ENCODE results near the gene KRIT1.

The KRIT1 gene

DNA sequence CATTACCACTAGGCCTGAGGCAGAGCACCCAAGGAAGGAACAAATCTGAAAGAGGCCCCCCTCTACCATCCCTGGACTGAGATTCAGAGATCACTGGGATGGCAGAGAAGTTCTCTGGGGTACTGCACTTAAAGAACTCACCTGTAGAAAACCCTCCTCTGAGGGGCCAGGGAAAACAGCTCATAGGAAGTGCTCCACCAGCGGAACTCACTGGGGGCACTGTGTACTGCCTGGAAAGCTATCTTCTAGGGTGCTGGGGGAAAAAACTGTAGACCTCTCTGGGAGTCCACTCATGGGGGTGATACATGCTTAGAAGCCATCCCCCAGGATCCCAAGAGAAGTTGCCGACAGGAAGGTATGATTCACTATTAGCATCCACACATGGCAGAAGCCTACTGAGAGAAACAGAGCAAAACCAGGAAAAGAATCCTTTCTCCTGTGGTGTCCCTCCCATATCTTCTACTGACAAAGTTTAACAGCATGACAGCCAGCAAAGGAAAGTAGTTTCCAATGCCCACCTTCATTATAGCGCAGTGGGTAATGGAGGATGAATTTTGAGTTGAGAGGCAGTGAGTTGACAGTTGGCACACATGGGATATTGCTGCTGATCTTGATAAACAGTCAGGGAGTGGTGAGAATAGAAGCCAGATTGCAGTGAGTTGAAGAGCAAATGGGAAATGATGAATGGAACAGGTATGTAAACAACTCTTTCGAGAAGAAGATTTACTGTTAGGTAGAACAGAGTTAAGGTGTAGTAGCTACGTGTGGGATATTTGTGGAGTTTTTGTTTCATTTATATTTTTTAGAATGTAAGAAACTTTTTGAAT is 20.9 kb upstream of the KRIT1 start:
- Histone ChIP-seq H3K27ac (ENCODE audit: low read depth, low read length) (no peak overlapping the region), H4K20me1 (ENCODE audit: control insufficient read depth, insufficient read depth, low read depth, low read length) (no peaks in the 10 kb centered on the region), H3K36me3 (ENCODE audit: control insufficient read depth, low read length) (peaks cover 6% of the 10 kb centered on the region; the same call in 1 of the 2 replicates), H3K79me2 (ENCODE audit: control insufficient read depth, low read length) (peaks cover 71% of the 10 kb centered on the region), H3K4me2 (ENCODE audit: low read length) (no peak overlapping the region), H3K9me2 (replicated peaks; ENCODE audit: control insufficient read depth, low read length) (no peaks in the 10 kb centered on the region), H3F3A (ENCODE audit: control insufficient read depth, insufficient read depth) (no peaks in the 10 kb centered on the region), H3K4me1 (ENCODE audit: control insufficient read depth, low read length) (no peaks in the 10 kb centered on the region), H3K9me3 (ENCODE audit: control insufficient read depth, insufficient read depth, low read length) (no peaks in the 10 kb centered on the region), H3K27me3 (ENCODE audit: control insufficient read depth, low read length) (no peaks in the 10 kb centered on the region), H3K4me3 (ENCODE audit: low read length) (no peak overlapping the region)
- TF ChIP-seq, protein P1, sequence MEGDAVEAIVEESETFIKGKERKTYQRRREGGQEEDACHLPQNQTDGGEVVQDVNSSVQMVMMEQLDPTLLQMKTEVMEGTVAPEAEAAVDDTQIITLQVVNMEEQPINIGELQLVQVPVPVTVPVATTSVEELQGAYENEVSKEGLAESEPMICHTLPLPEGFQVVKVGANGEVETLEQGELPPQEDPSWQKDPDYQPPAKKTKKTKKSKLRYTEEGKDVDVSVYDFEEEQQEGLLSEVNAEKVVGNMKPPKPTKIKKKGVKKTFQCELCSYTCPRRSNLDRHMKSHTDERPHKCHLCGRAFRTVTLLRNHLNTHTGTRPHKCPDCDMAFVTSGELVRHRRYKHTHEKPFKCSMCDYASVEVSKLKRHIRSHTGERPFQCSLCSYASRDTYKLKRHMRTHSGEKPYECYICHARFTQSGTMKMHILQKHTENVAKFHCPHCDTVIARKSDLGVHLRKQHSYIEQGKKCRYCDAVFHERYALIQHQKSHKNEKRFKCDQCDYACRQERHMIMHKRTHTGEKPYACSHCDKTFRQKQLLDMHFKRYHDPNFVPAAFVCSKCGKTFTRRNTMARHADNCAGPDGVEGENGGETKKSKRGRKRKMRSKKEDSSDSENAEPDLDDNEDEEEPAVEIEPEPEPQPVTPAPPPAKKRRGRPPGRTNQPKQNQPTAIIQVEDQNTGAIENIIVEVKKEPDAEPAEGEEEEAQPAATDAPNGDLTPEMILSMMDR (IDR thresholded peaks at IDR 0.05; ENCODE audit: low read depth, low read length, poor library complexity, severe bottlenecking), result no peak
- no peak for TF ChIP-seq EZH2phosphoT487 (IDR thresholded peaks at IDR 0.05; ENCODE audit: borderline replicate concordance, low read length)

DNA sequence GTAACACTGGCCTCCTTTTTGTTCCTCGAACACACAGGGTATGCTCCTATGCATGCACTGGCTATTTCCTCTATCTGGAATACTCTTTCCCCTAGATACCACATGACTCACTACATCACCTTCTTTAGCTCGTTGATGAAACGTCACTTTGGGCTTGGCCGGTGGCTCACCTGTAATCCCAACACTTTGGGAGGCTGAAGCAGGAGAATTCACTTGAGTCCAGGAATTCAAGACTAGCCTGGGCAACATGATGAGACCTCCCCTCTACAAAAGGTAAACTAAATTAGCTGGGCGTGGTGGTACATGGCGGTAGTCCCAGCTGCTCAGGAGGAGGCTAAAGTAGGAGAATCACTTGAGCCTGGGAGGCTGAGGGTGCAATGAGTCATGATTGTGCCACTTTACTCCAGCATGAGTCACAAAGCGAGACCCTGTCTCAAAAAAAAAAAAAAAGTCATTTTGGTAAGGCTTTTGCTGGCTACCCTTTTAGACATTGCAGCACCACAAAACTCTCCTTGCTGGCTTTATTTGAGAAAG is 14.6 kb upstream of the KRIT1 start:
- no peaks in the 10 kb centered on the region for H3F3A ChIP-seq (ENCODE audit: control insufficient read depth, insufficient read depth)
- no peaks in the 10 kb centered on the region for H3K27me3 ChIP-seq (ENCODE audit: control insufficient read depth, low read length)
- peaks cover 80% of the 10 kb centered on the region for H3K79me2 ChIP-seq (ENCODE audit: control insufficient read depth, low read length)
- TF ChIP-seq EZH2phosphoT487 (IDR thresholded peaks at IDR 0.05; ENCODE audit: borderline replicate concordance, low read length), result no peak
- TF ChIP-seq, protein P1 (IDR thresholded peaks at IDR 0.05; ENCODE audit: low read depth, low read length, poor library complexity, severe bottlenecking), result no peak
- peaks cover 4% of the 10 kb centered on the region for H3K4me1 ChIP-seq (ENCODE audit: control insufficient read depth, low read length)
- H3K4me3 ChIP-seq (ENCODE audit: low read length), result no peak overlapping the region
- H4K20me1 ChIP-seq (ENCODE audit: control insufficient read depth, insufficient read depth, low read depth, low read length), result no peaks in the 10 kb centered on the region
- H3K9me3 ChIP-seq (ENCODE audit: control insufficient read depth, insufficient read depth, low read length), result no peaks in the 10 kb centered on the region
- H3K4me2 ChIP-seq (ENCODE audit: low read length), result no peak overlapping the region
- H3K27ac ChIP-seq (ENCODE audit: low read depth, low read length), result no peak overlapping the region
- peaks cover 20% of the 10 kb centered on the region for H3K36me3 ChIP-seq (ENCODE audit: control insufficient read depth, low read length)
- H3K9me2 ChIP-seq (replicated peaks; ENCODE audit: control insufficient read depth, low read length), result no peaks in the 10 kb centered on the region

DNA sequence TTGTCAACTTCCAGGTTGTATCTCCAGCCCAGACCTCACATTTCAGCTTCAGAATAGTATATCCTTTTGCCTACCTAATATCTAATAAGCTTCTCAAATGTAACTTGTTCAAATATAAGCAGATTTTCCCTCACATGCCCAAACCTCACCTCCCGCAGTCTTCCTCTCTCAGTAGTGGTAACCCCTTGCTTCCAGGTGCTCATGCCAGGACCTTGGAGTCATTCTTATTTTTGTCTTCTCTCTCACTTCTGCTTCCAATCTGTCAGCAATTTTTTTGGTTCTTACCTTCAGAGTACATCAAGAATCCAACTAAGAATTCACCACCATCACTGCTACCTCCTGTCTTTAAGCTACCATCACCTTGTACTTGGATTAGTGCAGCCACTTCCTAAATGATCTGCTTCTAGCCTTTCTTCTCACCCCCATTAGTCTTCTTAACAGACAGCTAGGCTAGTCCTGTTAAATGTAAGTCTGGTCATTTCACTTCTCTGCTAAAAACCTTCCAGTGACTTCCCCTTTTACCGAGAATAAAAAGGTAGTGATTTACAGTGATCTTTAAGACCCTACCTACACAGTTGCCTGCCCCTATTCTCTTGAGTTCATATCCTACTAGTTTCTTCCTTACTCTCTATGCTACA is 14.0 kb upstream of the KRIT1 start:
- peaks cover 4% of the 10 kb centered on the region for H3K4me1 ChIP-seq (ENCODE audit: control insufficient read depth, low read length)
- no peaks in the 10 kb centered on the region for H4K20me1 ChIP-seq (ENCODE audit: control insufficient read depth, insufficient read depth, low read depth, low read length)
- peaks cover 81% of the 10 kb centered on the region for H3K79me2 ChIP-seq (ENCODE audit: control insufficient read depth, low read length)
- H3F3A ChIP-seq (ENCODE audit: control insufficient read depth, insufficient read depth), result no peaks in the 10 kb centered on the region
- no peaks in the 10 kb centered on the region for H3K9me3 ChIP-seq (ENCODE audit: control insufficient read depth, insufficient read depth, low read length)
- H3K9me2 ChIP-seq (replicated peaks; ENCODE audit: control insufficient read depth, low read length), result no peaks in the 10 kb centered on the region
- no peak for TF ChIP-seq EZH2phosphoT487 (IDR thresholded peaks at IDR 0.05; ENCODE audit: borderline replicate concordance, low read length)
- TF ChIP-seq, protein P1 (IDR thresholded peaks at IDR 0.05; ENCODE audit: low read depth, low read length, poor library complexity, severe bottlenecking), result no peak
- no peak overlapping the region for H3K27ac ChIP-seq (ENCODE audit: low read depth, low read length)
- H3K4me2 ChIP-seq (ENCODE audit: low read length), result no peak overlapping the region
- peaks cover 15% of the 10 kb centered on the region for H3K36me3 ChIP-seq (ENCODE audit: control insufficient read depth, low read length)
- H3K4me3 ChIP-seq (ENCODE audit: low read length), result no peak overlapping the region
- no peaks in the 10 kb centered on the region for H3K27me3 ChIP-seq (ENCODE audit: control insufficient read depth, low read length)
